ENCODE measurements around the gene PGC. TPM values are rescaled to one million over a fixed set of nuclear protein-coding genes. Genes with fewer than 3 reads are reported as not detected.

PGC gene
- total RNA-seq, 3 donors from 2014 or later: 3.2 TPM; not detected in 2

- Histone ChIP-seq H3K27me3 (no peaks in the 10 kb centered on the region), H3K4me1 (peaks cover 0 to 14% of the 10 kb centered on the region in 2 donors), H3K9me3 (no peaks in the 10 kb centered on the region), H3K36me3 (no peaks in the 10 kb centered on the region), H3K4me3 (no peak overlapping the region), H3K27ac (no peak overlapping the region)
- intact Hi-C loops (cut with DNase I; ENCODE audit: low total_unique reads): no loop called here
- TF ChIP-seq POLR2A (IDR thresholded peaks at IDR 0.05) (no peak), CTCF (IDR thresholded peaks at IDR 0.05) (no peak), POLR2AphosphoS5 (IDR thresholded peaks at IDR 0.05) (no peak)
- no peak for DNase-seq (ENCODE audit: low spot score in 2 of 2)
Measured at GRCh38 chr6:41736800-41737555, 10.2 kb downstream of the PGC start.

- Histone ChIP-seq H3K36me3 (no peaks in the 10 kb centered on the region), H3K4me1 (peaks cover 0 to 14% of the 10 kb centered on the region in 2 donors), H3K9me3 (no peaks in the 10 kb centered on the region), H3K27ac (no peak overlapping the region), H3K27me3 (no peaks in the 10 kb centered on the region), H3K4me3 (no peak overlapping the region)
- intact Hi-C loops (cut with DNase I; ENCODE audit: low total_unique reads): no loop called here
- no peak for DNase-seq (ENCODE audit: low spot score in 2 of 2)
- TF ChIP-seq POLR2AphosphoS5 (IDR thresholded peaks at IDR 0.05) (no peak), POLR2A (IDR thresholded peaks at IDR 0.05) (no peak), CTCF (IDR thresholded peaks at IDR 0.05) (no peak)
Measured at GRCh38 chr6:41736186-41736733, 10.9 kb downstream of the PGC start.

- Histone ChIP-seq H3K4me3 (peak within 1 kb of the TSS; percentile 76 to 98 (median 91)), H3K4me1 (peaks cover 0 to 14% of the 10 kb centered on the region in 2 donors), H3K27me3 (no peaks in the 10 kb centered on the region), H3K36me3 (no peaks in the 10 kb centered on the region), H3K27ac (peak within 1 kb of the TSS; percentile 94 to 99), H3K9me3 (no peaks in the 10 kb centered on the region)
- TF ChIP-seq POLR2A (IDR thresholded peaks at IDR 0.05): no peak
- TF ChIP-seq POLR2AphosphoS5 (IDR thresholded peaks at IDR 0.05): peak in 2 of 3 donors; percentile 54 to 70
- TF ChIP-seq CTCF (IDR thresholded peaks at IDR 0.05): peak; percentile 82 to 93 (median 91)
- peak; percentile 92 to 94 for DNase-seq (ENCODE audit: low spot score in 2 of 2)
- intact Hi-C loops (cut with DNase I; ENCODE audit: low total_unique reads): no loop called here
Measured at GRCh38 chr6:41735427-41736185, 11.6 kb downstream of the PGC start, which contains the start of gene TFEB. TSS of gene TFEB (minus strand) at chr6:41735608. CDS start at chr6:41691213, 44,395 bp downstream.

GRCh38 chr6:41734666-41735426 lies 12.4 kb downstream of the PGC start:
- Histone ChIP-seq H3K4me3 (peak overlapping the region; percentile 76 to 98 (median 91)), H3K9me3 (no peaks in the 10 kb centered on the region), H3K27me3 (no peaks in the 10 kb centered on the region), H3K4me1 (peaks cover 0 to 14% of the 10 kb centered on the region in 2 donors), H3K36me3 (no peaks in the 10 kb centered on the region), H3K27ac (peak overlapping the region; percentile 94 to 99)
- no peak for TF ChIP-seq POLR2AphosphoS5 (IDR thresholded peaks at IDR 0.05)
- TF ChIP-seq CTCF (IDR thresholded peaks at IDR 0.05): no peak
- TF ChIP-seq POLR2A (IDR thresholded peaks at IDR 0.05): no peak
- peak; percentile 75 to 79 for DNase-seq (ENCODE audit: low spot score in 2 of 2)
- intact Hi-C loops (cut with DNase I; ENCODE audit: low total_unique reads): no loop called here
